ENCODE data around the gene IRAK1.
A peak's percentile ranks its signal among the peaks of the same experiment; 100 is the strongest.
"Not testable (repeated sequence)": the region's sequence is repeated elsewhere in the genome, so short reads cannot be mapped to it uniquely, and the experiment has no call there.

Gene IRAK1

DNA sequence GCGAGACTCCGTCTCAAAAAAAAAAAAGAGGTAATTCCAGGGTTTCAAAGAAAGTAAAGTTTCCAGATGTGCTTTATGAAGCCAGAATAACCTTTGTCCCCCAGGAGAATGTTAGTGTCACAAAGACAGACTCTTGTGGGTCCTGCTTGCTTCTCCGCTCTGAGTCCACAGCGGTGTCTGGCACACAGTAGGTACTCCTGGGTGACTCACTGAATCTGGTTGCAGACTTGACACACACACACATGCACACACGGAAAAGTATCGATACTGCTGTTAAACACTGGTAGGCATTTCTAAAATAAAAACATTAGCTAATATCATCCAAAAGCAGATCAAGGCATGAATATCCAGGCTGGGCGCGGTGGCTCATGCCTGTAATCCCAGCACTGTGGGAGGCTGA is 24.2 kb downstream of the IRAK1 start:
- no peak for DNase-seq (ENCODE audit: low read depth in 2 of 2)

- DNase-seq (ENCODE audit: low read depth in 2 of 2) = not testable (repeated sequence)
Observed at GRCh38 chrX:153994398-153994797, 25.3 kb downstream of the IRAK1 start.

- DNase-seq (ENCODE audit: low read depth in 2 of 2) = no peak
Observed at GRCh38 chrX:153993978-153994377, 25.7 kb downstream of the IRAK1 start.

GRCh38 chrX:153993079-153993478 is 26.6 kb downstream of the IRAK1 start:
- DNase-seq (ENCODE audit: low read depth in 2 of 2) = no peak

- no peak for DNase-seq (ENCODE audit: low read depth in 2 of 2)
Observed at GRCh38 chrX:153992180-153992579, 27.5 kb downstream of the IRAK1 start.

DNA sequence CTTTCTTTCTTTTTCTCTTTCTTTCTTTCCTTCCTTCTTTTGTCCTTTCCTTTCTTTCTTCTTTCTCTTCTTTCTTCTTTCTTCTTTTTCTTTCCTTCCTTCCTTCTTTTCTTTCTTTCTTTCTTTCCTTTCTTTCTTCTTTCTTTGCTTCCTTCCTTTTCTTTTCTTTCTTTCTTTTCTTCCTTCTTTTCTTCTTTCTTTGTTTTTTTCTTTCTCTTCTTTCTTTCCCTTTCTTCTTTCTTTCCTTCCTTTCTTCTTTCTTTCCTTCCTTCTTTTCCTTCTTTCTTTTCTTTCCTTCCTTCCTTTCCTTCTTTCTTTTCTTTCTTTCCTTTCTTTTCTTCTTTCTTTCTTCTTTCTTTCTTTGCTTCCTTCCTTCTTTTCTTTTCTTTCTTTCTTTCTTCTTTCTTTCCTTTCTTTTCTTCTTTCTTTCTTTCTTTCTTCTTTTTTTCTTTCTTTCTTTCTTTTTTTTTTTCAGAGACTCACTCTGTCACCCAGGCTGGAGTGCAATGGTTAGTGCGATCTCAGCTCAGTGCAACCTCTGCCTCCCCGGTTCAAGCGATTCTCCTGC is 28.6 kb downstream of the IRAK1 start:
- DNase-seq (ENCODE audit: low read depth in 2 of 2) = no peak

DNA sequence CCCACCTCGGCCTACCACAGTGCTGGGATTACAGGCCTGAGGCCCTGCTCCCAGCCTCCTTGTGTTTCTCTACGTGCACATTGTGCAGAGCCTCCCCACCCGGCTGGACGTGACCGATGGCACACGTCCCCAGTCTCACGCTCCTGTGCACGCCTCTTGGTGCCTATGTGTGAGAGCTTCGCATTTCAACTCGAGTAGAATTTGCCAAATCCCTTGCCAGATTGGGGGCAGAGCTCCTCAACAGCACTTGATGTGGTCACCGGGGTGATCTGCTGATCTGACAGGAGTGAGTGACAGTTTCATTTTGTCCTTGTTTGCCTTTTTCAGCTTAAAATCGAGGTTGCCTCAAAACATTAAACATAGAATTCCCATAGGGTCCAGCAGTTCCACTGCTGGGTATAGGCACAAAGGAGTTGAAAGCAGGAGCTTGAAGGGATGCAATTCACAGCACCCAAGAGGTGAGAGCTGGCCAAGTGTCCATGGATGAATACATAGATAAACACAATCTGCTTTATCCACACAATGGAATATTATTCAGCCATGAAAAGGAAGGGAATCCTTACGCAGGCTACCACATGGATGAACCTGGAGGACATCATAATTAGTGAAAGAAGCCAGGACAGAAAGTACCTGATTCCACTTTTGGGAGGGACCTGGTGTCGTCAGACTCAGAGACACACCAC is 29.6 kb downstream of the IRAK1 start:
- no peak for DNase-seq (ENCODE audit: low read depth in 2 of 2)

- no peak for DNase-seq (ENCODE audit: low read depth in 2 of 2)
Observed at GRCh38 chrX:153988493-153988892, 31.2 kb downstream of the IRAK1 start.

GRCh38 chrX:153984351-153985178 is 35.1 kb downstream of the IRAK1 start:
- no peak for DNase-seq (ENCODE audit: low read depth in 2 of 2)

DNA sequence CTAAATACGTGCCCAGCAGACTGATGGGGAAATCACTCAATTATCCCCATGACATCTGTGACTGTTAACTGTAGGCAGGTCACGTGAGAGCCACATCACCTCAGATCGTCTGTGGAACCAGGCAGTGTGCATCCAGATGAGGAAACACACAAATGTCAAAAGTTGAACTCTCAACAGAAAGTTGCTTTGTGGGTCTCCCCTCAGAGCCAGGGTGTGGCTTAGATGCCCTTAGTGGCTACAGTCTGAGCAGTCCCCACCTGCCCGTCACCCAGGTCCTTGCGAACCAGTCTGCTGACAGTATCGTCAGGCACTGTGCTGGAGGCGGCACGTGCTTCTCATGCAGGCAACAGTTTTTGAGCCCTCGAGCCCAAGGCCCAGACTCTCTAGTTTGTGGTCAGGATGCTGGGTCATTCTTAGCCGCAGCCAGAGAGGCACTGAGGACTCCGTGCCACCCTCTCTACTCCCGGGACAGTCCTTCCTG is 36.3 kb downstream of the IRAK1 start:
- no peak for DNase-seq (ENCODE audit: low read depth in 2 of 2)

DNA sequence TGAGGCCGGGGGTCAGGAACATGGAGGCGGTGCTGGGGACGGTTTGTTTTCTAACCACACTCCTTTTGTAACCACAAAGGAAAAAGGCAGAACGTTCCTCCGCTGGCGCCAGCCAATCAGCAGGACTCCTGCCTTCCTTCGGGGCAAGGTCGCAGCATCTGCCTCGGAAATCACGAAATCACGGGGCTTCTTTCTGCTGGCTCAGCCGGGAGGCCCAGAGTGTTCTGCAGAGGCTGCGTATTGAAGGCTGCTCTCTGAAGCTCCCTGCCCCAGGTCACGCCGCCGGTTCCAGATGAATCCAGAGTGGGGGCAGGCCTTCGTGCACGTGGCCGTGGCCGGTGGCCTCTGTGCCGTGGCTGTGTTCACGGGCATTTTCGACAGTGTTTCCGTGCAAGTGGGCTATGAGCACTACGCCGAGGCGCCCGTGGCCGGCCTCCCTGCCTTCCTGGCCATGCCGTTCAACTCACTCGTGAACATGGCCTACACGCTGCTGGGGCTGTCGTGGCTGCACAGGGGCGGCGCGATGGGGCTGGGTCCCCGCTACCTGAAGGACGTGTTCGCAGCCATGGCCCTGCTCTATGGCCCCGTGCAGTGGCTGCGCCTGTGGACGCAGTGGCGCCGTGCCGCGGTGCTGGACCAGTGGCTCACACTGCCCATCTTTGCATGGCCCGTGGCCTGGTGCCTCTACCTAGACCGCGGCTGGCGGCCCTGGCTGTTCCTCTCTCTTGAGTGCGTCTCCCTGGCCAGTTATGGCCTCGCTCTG is 37.8 kb downstream of the IRAK1 start:
- DNase-seq (ENCODE audit: low read depth in 2 of 2) = no peak

GRCh38 chrX:153981231-153981630 is 38.5 kb downstream of the IRAK1 start:
- no peak for DNase-seq (ENCODE audit: low read depth in 2 of 2)

- not testable (repeated sequence) for DNase-seq (ENCODE audit: low read depth in 2 of 2)
Observed at GRCh38 chrX:153980394-153980793, 39.3 kb downstream of the IRAK1 start.

- DNase-seq (ENCODE audit: low read depth in 2 of 2) = no peak
Observed at GRCh38 chrX:153974726-153975286, 44.9 kb downstream of the IRAK1 start.

DNA sequence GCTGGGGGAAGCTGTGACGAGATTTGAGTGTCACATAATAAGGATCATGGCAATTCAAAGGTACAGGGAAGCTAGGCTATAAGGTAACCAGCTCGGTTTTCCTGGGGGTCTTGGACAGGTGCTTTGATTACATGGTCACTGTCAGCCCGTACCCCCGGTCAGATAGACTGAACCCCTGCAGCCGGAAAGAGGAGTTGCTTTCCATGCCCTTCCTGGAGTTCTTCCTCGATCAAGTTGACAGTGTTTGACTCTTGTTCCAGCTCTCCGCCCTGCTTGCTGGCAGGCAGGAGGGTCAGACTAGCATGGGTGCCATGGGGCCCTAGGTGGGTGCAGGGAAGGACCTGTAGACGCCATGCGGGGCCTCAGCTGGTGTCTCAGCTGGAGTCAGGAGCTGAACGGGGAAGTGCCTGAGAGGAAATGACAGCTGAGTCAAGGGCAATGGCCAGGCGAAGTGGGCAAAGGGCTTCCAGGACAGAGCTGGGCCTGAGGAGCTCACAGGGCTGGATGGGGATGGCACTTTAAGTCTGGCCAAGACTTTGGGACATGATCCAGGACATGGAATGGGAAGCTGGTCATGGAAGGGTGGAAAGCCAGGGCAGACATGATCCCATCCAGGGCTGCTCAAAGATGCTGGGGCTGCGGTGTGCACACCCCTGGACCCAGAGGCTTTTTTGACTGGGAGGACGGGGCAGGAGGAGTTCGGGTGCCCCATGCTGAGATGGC is 45.5 kb downstream of the IRAK1 start:
- DNase-seq (ENCODE audit: low read depth in 2 of 2) = no peak

DNA sequence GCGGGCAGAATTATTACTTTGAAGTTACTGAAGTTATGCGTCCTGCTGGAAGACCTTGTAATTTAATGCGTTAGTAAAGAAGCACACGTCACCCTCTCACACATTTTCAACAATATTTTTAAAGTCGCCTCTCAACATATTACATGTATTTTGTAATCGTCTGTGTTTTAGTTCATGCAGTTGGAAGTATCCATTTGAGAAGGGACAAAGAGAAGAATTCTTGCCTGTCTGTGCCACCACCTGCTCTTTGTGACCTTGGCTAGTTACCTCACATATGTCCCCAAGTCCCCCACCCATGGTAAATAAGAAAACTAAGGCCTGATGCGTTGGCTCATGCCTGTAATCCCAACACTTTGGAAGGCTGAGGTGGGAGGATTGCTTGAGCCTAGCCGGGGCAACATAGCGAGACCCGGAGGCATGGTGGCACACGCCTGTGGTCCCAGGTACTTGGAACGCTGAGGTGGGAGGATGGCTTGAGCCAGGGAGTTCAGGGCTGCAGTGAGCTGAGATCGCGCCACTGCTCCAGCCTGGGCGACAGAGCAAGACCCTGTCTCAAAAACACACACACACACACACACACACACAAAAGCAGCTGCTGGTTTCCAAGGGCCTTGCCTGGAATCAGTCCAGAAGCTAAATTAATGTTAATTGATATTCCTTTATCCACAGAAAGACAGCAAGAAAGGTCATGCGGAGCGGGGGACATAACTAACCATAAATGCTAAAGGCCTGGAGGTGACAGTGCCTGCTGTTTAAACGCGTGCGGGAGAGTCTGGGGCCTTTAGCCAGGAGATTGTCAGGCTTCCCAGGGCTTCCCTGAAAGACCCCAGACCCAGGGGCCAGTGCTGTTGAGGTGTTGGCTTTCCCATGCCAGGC is 46.3 kb downstream of the IRAK1 start:
- DNase-seq (ENCODE audit: low read depth in 2 of 2) = no peak

DNA sequence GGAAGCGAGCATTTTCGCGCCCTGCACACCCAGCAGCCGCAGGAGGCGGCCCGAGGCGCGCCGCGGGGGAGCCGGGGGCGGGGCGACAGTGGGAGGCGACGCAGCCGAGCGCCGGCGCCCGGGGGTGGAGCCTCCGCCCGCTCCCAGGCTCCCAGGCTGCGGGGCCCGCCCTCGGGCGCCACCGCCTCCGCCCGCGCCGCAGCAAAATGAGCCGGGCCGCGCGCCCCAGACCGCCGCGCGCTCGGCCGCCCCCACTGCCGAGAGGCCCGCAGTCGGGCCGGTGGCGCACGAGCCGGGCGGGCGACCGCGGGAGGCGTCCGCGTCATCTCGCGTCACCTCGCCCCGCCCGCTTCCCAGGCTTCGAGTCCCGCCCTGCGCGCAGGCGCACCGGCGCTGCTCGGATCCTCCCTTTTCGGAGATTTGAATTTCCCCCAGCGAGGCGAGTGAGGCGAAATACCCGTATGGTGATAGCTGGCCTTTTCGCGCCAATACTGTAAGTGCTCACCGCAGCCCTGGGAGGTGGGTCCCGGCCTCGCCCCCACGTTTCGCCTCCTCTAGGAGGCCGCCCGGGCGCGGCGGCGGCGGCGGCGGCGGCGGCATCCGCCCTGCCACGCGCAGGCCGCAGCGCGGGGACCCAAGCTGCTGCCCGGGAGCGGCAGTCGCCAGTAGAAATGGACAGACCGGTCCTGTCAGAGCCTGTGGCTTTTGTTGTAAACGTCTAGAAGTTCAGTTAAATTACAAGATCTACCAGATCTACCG is 47.2 kb downstream of the IRAK1 start, which contains the start of gene TMEM187:
Gene TMEM187 (plus strand): TSS at position 387 of the 759 bp plus-strand sequence. CDS start 9,309 bp downstream, outside the sequence.
- peak; percentile 64 to 65 for DNase-seq (ENCODE audit: low read depth in 2 of 2)

DNA sequence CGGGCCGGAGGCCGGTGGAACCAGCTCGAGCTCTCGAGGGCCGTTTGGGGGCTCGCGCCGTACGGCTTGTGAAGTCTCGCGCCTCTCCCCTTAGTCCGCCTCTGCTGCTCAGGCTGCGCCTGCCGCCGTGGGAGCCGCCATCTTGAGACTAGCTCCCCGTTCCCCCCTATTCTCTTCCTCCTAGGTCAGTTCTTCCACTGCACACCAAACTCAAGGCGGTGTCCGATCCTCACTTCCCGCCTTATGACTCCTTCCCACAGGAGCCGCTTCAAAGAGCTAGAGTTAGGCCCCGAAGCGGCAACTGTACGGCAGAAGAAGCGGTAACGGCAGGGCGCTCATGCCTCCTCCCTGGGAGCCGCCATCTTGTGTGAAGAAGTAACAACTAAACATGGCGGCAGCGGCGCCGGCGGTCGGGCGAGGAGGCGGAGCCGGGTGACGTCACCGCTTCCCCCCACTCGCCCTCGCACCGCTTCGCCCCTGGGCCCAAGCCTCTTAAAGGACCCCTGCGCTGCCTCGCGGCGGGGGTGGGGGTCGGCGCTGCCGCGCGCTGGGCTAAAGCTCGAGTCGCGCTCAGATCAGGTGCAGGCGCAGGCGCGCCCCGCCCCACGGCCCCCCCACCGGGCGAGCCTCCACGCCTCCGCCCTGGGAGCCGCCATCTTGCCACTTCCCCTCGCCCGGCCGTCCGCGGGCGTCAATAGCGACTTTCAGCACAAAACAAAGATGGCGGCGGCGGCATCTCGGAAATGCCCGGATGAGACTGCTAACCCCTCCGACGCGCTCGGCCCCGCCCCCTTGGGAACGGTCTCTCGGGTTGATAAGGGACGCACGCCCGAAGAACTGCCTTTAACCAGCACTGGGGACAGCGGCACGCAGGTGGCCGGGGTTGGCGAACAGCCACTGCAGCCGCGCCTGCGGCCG is 48.0 kb downstream of the IRAK1 start, which contains the start of gene HCFC1:
Gene HCFC1 (minus strand): TSS at position 369 of the 918 bp plus-strand sequence. CDS start 978 bp downstream, outside the sequence.
- DNase-seq (ENCODE audit: low read depth in 2 of 2) = peak; percentile 68 to 75
